ENCODE results near the gene CCDC85A.

DNA sequence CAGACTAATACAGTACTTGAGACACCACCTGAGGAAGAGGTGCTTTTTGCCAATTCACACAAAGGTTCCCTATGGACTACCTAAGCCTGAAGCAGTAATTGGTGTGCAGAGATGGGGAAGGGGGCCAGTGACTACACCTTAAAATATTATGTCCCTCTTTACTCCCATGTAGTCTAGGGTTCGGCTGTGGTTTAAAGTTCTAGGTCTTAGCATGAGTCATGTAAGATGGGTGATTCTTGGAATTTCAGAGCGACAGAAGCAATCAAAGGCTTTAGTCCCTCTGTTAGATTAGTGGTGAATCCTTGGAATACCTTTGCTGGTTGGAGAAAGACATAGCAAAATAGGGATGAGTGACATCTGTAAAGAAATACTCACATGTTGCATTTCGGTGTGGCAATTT is 14.3 kb upstream of the CCDC85A start:
- no peak for TF ChIP-seq CTCF (IDR thresholded peaks at IDR 0.05)
- TF ChIP-seq POLR2A (IDR thresholded peaks at IDR 0.05), result no peak
- TF ChIP-seq EP300 (IDR thresholded peaks at IDR 0.05; ENCODE audit: low read depth), result no peak

Measured in transverse colon (tissue), 3 donors.